Natural killer cell (primary cell): Measurements from ENCODE around the gene SPOCD1. TPM values are rescaled to one million over a fixed set of nuclear protein-coding genes. Genes with fewer than 3 reads are reported as not detected.

Experiments
- ATAC-seq, 3 donors: fragments of 150-1000 bp in 2 of 3; fragments of 200-7000 bp in 1 of 3; cut with Tn5 transposase; 1 replicate in 1 of 3; 2 replicates in 2 of 3; pipeline ENCODE4 v1.10.0; 2021; ENCODE audit warnings: mild to moderate bottlenecking in 2 of 3, moderate library complexity in 2 of 3
- DNase-seq, 2 donors: peaks; one replicate each; pipeline versions ENCODE4 v3.0.0 to v3.0.0-alpha.2; 2013 to 2021; ENCODE audit warnings: mixed read lengths in 1 of 2
- H3K27ac ChIP-seq: one replicate; pipeline ENCODE4 v1.5.1; 2013; ENCODE audit warnings: mild to moderate bottlenecking, low read length
- H3K27me3 ChIP-seq: one replicate; pipeline ENCODE4 v1.6.1; 2013; ENCODE audit warnings: low read length; ENCODE audit not compliant: control insufficient read depth, insufficient read depth
- H3K36me3 ChIP-seq: one replicate; pipeline ENCODE4 v1.6.1; 2013; ENCODE audit warnings: low read length; ENCODE audit not compliant: control insufficient read depth, insufficient read depth
- H3K4me1 ChIP-seq: one replicate; pipeline ENCODE4 v1.6.1; 2013; ENCODE audit warnings: low read length; ENCODE audit not compliant: control insufficient read depth, insufficient read depth
- H3K4me3 ChIP-seq: one replicate; pipeline ENCODE4 v1.5.1; 2013; ENCODE audit warnings: low read length
- H3K9me3 ChIP-seq: one replicate; pipeline ENCODE4 v1.6.1; 2013; ENCODE audit warnings: low read length; ENCODE audit not compliant: control insufficient read depth, insufficient read depth
- H3K27ac Mint-ChIP-seq, 2 donors: one replicate each; pipeline ENCODE4 v1.8.0; 2022; ENCODE audit warnings: mild to moderate bottlenecking in 2 of 2, mixed read lengths in 2 of 2, moderate library complexity in 1 of 2
- H3K27me3 Mint-ChIP-seq, 2 donors: one replicate each; pipeline ENCODE4 v1.8.0; 2022; ENCODE audit warnings: low read depth in 2 of 2, mixed read lengths in 2 of 2
- H3K36me3 Mint-ChIP-seq: one replicate; pipeline ENCODE4 v1.8.0; 2022; ENCODE audit warnings: mixed read lengths
- H3K4me1 Mint-ChIP-seq, 2 donors: one replicate each; pipeline ENCODE4 v1.8.0; 2022; ENCODE audit warnings: mixed read lengths in 2 of 2
- H3K4me3 Mint-ChIP-seq: one replicate; pipeline ENCODE4 v1.8.0; 2022; ENCODE audit warnings: mild to moderate bottlenecking, moderate library complexity, mixed read lengths
- H3K9me3 Mint-ChIP-seq, 2 donors: one replicate each; pipeline ENCODE4 v1.8.0; 2022; ENCODE audit warnings: mixed read lengths in 2 of 2
- CTCF ChIP-seq: fragments of 200-600 bp; IDR thresholded peaks from one replicate; pipeline ENCODE4 v1.8.0; 2022; ENCODE audit warnings: antibody characterized with exemption
- WGBS: methylation state at CpG from one replicate; pipeline ENCODE4 v1.1.7; 2013; ENCODE audit warnings: missing lambda C conversion rate; ENCODE audit not compliant: insufficient coverage; 5-methylcytosine and 5-hydroxymethylcytosine counted together
- intact Hi-C: fragments of 100-400 bp; cut with micrococcal nuclease; formaldehyde crosslinking; loops from one replicate; pipeline ENCODE4 v1.14.2; 2022
- total RNA-seq, 4 donors: library from RNA; stranded (reverse); fragments of 120-200 nt in 1 of 4; gene quantifications; one replicate each; pipeline versions ENCODE4 v1.2.3 to v1.2.4, GENCODE V29; 2013 to 2022

SPOCD1 gene
- total RNA-seq, 3 donors from 2014 or later (not counting 1 experiment from before 2014, with no cell fraction given) = 0.54 to 0.68 TPM; not detected in 1

- no peak overlapping the region for H3K4me3 Mint-ChIP-seq
- no peak for TF ChIP-seq CTCF
- Histone ChIP-seq H3K4me3 (no peak overlapping the region), H3K4me1 (peaks cover 21% of the 10 kb centered on the region), H3K36me3 (no peaks in the 10 kb centered on the region), H3K27me3 (peaks cover 29% of the 10 kb centered on the region), H3K27ac (no peak overlapping the region), H3K9me3 (no peaks in the 10 kb centered on the region)
- peaks cover 9 to 22% of the 10 kb centered on the region in 2 donors for H3K4me1 Mint-ChIP-seq
- ATAC-seq (no peak), DNase-seq (no peak)
- 90% methylated on average over 5 of the region's 5 CpGs for WGBS
- H3K36me3 Mint-ChIP-seq = no peaks in the 10 kb centered on the region
- peaks cover 31 to 46% of the 10 kb centered on the region in 2 donors for H3K27me3 Mint-ChIP-seq
- H3K27ac Mint-ChIP-seq = no peak overlapping the region
- H3K9me3 Mint-ChIP-seq = no peaks in the 10 kb centered on the region
- intact Hi-C loops = no loop called here
These were observed 42.0 kb downstream of the SPOCD1 start for GRCh38 chr1:31773861-31774260.

- Mint-ChIP-seq H3K4me3 (peak overlapping the region; percentile 93), H3K4me1 (peaks cover 9 to 25% of the 10 kb centered on the region in 2 donors), H3K27ac (peak overlapping the region in 1 of 2 donors; percentile 77), H3K27me3 (peaks cover 31 to 43% of the 10 kb centered on the region in 2 donors), H3K36me3 (no peaks in the 10 kb centered on the region), H3K9me3 (no peaks in the 10 kb centered on the region)
- 13% methylated on average over 49 of the region's 49 CpGs for WGBS
- H3K9me3 ChIP-seq = no peaks in the 10 kb centered on the region
- intact Hi-C loops = no loop called here
- H3K4me1 ChIP-seq = peaks cover 21% of the 10 kb centered on the region
- ATAC-seq = peak in 2 of 3 donors; percentile 40 to 64
- H3K27me3 ChIP-seq = peaks cover 29% of the 10 kb centered on the region
- DNase-seq = no peak
- H3K27ac ChIP-seq = no peak overlapping the region
- H3K36me3 ChIP-seq = no peaks in the 10 kb centered on the region
- peak overlapping the region; percentile 21 for H3K4me3 ChIP-seq
- no peak for TF ChIP-seq CTCF
These were observed 43.1 kb downstream of the SPOCD1 start for GRCh38 chr1:31772669-31773248.

- H3K27me3 ChIP-seq = peaks cover 29% of the 10 kb centered on the region
- H3K9me3 Mint-ChIP-seq = no peaks in the 10 kb centered on the region
- no peak for TF ChIP-seq CTCF
These were observed 43.7 kb downstream of the SPOCD1 start for GRCh38 chr1:31771891-31772668.

More at GRCh38 chr1:31771891-31772668, 43.7 kb downstream of the SPOCD1 start:
- ATAC-seq (peak; percentile 42 to 72 (median 69)), DNase-seq (peak in 1 of 2 donors; percentile 60)
- Histone ChIP-seq H3K27ac (no peak overlapping the region), H3K9me3 (no peaks in the 10 kb centered on the region), H3K36me3 (no peaks in the 10 kb centered on the region), H3K4me1 (peaks cover 21% of the 10 kb centered on the region), H3K4me3 (peak overlapping the region; percentile 21)
- Mint-ChIP-seq H3K36me3 (no peaks in the 10 kb centered on the region), H3K27me3 (peaks cover 31 to 37% of the 10 kb centered on the region in 2 donors), H3K27ac (peak overlapping the region in 1 of 2 donors; percentile 77), H3K4me3 (peak overlapping the region; percentile 93), H3K4me1 (peaks cover 9 to 25% of the 10 kb centered on the region in 2 donors)
- intact Hi-C loops = no loop called here
- WGBS = 2% methylated on average over 68 of the region's 68 CpGs
